Heart right ventricle (tissue), 16 donors: ENCODE data around the gene CYBRD1. TPM values are rescaled to one million over a fixed set of nuclear protein-coding genes. Genes with fewer than 3 reads are reported as not detected.

ENCODE experiments used
- ATAC-seq, 8 donors: fragments of 200-7000 bp; cut with Tn5 transposase; one replicate each; pipeline ENCODE4 v1.9.1; 2020; ENCODE audit warnings: mild to moderate bottlenecking in 8 of 8, moderate library complexity in 8 of 8, moderate number of reproducible peaks in 1 of 8
- DNase-seq, 2 donors: peaks; one replicate each; pipeline ENCODE4 v3.0.0-alpha.2; 2020
- H3K27ac ChIP-seq, 10 donors: fragments of 200-600 bp; sonication (generic) in 2 of 10; one replicate each; pipeline versions ENCODE4 v1.5.0 to v1.8.0; 2020 to 2022; ENCODE audit warnings: mild to moderate bottlenecking in 3 of 10
- H3K27me3 ChIP-seq, 7 donors: fragments of 200-600 bp; one replicate each; pipeline ENCODE4 v1.8.0; 2021 to 2022; ENCODE audit warnings: mild to moderate bottlenecking in 2 of 7
- H3K36me3 ChIP-seq, 9 donors: fragments of 200-600 bp; sonication (generic) in 1 of 9; one replicate each; pipeline versions ENCODE4 v1.5.0 to v1.8.0; 2020 to 2022; ENCODE audit warnings: mild to moderate bottlenecking in 2 of 9
- H3K4me1 ChIP-seq, 9 donors: fragments of 200-600 bp; sonication (generic) in 1 of 9; one replicate each; pipeline versions ENCODE4 v1.5.0 to v1.8.0; 2020 to 2022; ENCODE audit warnings: mild to moderate bottlenecking in 4 of 9
- H3K4me3 ChIP-seq, 10 donors: fragments of 200-600 bp; sonication (generic) in 2 of 10; one replicate each; pipeline versions ENCODE4 v1.5.0 to v1.8.0; 2020 to 2022; ENCODE audit warnings: mild to moderate bottlenecking in 7 of 10, moderate library complexity in 2 of 10
- H3K9me3 ChIP-seq, 11 donors: fragments of 200-600 bp in 10 of 11; sonication (generic) in 2 of 11; one replicate each; pipeline versions ENCODE4 v1.5.0 to v1.8.0; 2013 to 2022; ENCODE audit warnings: mild to moderate bottlenecking in 2 of 11, control low read depth in 1 of 11, moderate library complexity in 1 of 11
- WGBS, 2 donors: extraction: QIAGEN DNeasy Blood & Tissue Kit; methylation state at CpG; one replicate each; pipeline ENCODE4 v1.1.7; 2013; ENCODE audit warnings: inconsistent platforms in 1 of 2; 5-methylcytosine and 5-hydroxymethylcytosine counted together
- intact Hi-C, 10 donors: fragments of 100-400 bp; cut with DNase I; formaldehyde crosslinking; loops; one replicate each; pipeline versions ENCODE4 v1.11.1 to v1.14.2; 2022
- polyA plus RNA-seq, 2 donors: library from polyadenylated mRNA; stranded (reverse); fragments of 200-250 nt; gene quantifications; one replicate each; pipeline ENCODE4 v1.2.3, GENCODE V29; 2013
- total RNA-seq, 10 donors: library from RNA; stranded (reverse); fragmentation: NEBNext Ultra II Directional in 3 of 10; extraction: Animal tissue kit (Norgen Biotek cat#: 25700) in 3 of 10; gene quantifications; one replicate each; pipeline versions ENCODE4 v1.2.1 to v1.2.4, GENCODE V29; 2021 to 2023
- TF ChIP-seq, protein P1 (sequence below), 9 donors: fragments of 200-600 bp; sonication (generic) in 2 of 9; IDR thresholded peaks; one replicate each; pipeline versions ENCODE4 v1.5.0 to v1.8.0; 2021 to 2022; ENCODE audit warnings: antibody characterized with exemption in 9 of 9, mild to moderate bottlenecking in 5 of 9, moderate library complexity in 1 of 9
- donor health status: Arrhythmogenic right ventricular cardiomyopathy.
- donor health status: ischemic (EF 13 %, LVEDD 7.1; RV severe dilation, severe dysfunction).
- donor health status: healthy with polysubstance abuse.
- donor health status: DM: no; HTN: yes; CAD: no.
- donor health status: DM: no; HTN: no; CAD: no.
- donor health status: ischemic (EF 25% LVEDD 6.9; RV normal size, moderate dysfunction).
- donor health status: ischemic (EF 25% LVEDD 5.7; RV mildly dilated, moderate dysfunction).
- donor health status: healthy.
- donor health status: DM: yes; HTN: yes; CAD: no.
- donor health status: Ischemic cardiomyopathy.
- donor health status: ischemic (EF 35%, LVEDD 5.7; RV mildly dilated, moderate dysfunction).
- donor health status: nonischemic (EF 11% LVEDD 7.7; RV severe dilation, severe dysfunction).
- donor health status: DM: yes; HTN: yes; CAD: no.
- donor health status: PGD.
- donor health status: ischemic (EF 29% LVEDD 5.4; RV normal size, mild dysfunction).
- donor health status: nonischemic (EF 23%, LVEDD 6.1; RV moderate dilation, normal function).

CYBRD1 gene
- total and polyA plus RNA-seq, 12 donors, result 26.1 to 67.5 (median 44.5) TPM

DNA sequence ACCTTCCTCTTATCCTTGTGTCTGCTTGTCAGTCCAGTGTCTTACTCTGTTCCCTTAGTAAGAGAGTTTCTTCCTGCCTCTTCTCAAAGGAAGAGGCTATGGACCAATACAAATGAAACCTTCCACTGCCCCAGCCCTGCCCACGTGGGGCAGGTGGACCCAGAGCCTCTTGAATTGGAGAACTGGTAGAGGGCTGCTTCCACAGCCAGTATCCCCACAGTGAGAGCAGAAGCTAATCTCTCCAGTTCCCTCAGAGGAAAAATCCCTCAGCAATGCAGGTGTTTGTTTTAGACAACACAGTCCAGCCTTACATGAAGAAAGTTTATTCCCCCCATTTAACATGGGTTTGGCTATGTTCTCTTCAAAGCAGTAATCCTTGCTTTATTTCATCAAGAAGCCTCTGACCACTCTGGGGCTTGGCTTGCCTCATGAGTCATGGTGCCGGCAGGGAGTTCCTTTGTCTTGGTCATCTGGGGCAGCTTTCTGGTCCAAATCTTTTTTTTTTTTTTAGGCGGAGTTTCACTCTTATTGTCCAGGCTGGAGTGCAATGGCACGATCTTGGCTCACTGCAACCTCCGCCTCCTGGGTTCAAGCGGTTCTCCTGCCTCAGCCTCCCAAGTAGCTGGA, 6.5 kb upstream of the CYBRD1 start:
- Histone ChIP-seq H3K27me3 (no peaks in the 10 kb centered on the region), H3K9me3 (no peaks in the 10 kb centered on the region), H3K4me1 (peaks cover 0 to 16% (median 10%) of the 10 kb centered on the region in 9 donors), H3K27ac (no peak overlapping the region), H3K36me3 (no peaks in the 10 kb centered on the region), H3K4me3 (no peak overlapping the region)
- no peak for DNase-seq
- WGBS, 2 donors, result 75 to 85% methylated on average over 6 of the region's 6 CpGs
- intact Hi-C loops, result no loop called here
- TF ChIP-seq, protein P1, sequence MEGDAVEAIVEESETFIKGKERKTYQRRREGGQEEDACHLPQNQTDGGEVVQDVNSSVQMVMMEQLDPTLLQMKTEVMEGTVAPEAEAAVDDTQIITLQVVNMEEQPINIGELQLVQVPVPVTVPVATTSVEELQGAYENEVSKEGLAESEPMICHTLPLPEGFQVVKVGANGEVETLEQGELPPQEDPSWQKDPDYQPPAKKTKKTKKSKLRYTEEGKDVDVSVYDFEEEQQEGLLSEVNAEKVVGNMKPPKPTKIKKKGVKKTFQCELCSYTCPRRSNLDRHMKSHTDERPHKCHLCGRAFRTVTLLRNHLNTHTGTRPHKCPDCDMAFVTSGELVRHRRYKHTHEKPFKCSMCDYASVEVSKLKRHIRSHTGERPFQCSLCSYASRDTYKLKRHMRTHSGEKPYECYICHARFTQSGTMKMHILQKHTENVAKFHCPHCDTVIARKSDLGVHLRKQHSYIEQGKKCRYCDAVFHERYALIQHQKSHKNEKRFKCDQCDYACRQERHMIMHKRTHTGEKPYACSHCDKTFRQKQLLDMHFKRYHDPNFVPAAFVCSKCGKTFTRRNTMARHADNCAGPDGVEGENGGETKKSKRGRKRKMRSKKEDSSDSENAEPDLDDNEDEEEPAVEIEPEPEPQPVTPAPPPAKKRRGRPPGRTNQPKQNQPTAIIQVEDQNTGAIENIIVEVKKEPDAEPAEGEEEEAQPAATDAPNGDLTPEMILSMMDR (IDR thresholded peaks at IDR 0.05), result no peak
- ATAC-seq, result peak in 1 of 8 donors; percentile 26

DNA sequence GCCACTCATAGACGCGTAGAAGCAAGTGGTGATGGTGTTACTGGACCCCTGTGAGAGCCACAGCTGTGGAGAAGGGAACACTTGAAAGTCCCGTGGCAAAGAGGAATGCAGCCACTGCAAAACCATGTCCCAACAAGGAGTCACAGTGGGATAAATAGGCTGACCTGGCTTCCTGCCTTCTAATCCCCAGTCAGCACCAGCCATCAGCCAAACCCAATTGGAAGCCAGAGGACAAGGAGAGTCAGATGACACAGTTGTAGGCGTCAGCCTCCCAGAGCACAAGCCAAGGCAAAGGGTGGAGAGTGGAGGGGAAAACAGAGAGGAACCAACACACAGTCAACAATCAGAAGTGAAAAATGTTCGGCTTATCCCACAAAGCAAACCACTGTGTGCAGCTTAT, 5.5 kb upstream of the CYBRD1 start:
- Histone ChIP-seq H3K27ac (no peak overlapping the region), H3K9me3 (no peaks in the 10 kb centered on the region), H3K36me3 (no peaks in the 10 kb centered on the region), H3K27me3 (no peaks in the 10 kb centered on the region), H3K4me1 (peaks cover 5 to 26% (median 20%) of the 10 kb centered on the region in 9 donors), H3K4me3 (no peak overlapping the region)
- intact Hi-C loops, result no loop called here
- WGBS, 2 donors, result 73 to 74% methylated on average over 5 of the region's 5 CpGs
- TF ChIP-seq, protein P1 (IDR thresholded peaks at IDR 0.05), result no peak
- peak in 1 of 8 donors; percentile 18 for ATAC-seq
- DNase-seq, result no peak

DNA sequence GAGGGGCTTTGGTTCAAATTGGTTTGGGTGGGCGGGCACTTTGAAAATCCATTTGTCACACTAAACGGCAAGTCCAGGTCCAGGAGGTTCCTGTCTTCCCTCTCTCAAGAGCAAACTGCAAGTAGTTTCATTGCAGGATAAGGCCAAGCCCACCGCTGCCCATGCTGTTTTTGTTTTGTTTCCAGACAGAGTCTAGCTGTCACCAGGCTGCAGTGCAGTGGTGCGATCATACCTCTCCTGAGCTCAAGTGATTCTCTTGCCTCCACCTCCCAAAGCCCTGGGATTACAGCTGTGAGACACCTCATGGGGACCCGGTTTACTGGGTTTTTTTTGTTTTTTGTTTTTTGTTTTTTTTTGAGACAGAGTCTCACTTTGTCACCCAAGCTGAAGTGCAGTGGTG, 1.8 kb upstream of the CYBRD1 start:
- WGBS, 2 donors, result 69% methylated on average over 5 of the region's 5 CpGs
- TF ChIP-seq, protein P1 (IDR thresholded peaks at IDR 0.05), result no peak
- intact Hi-C loops, result loop anchor here in 3 of 10 donors (10.0 kb wide), 1 partner anchor 86 kb away; the partner anchor contains the start of genes DCAF17 (in 3 of the 3) and METTL8 (in 3 of the 3)
- ATAC-seq (no peak), DNase-seq (no peak)
- Histone ChIP-seq H3K36me3 (no peaks in the 10 kb centered on the region), H3K4me1 (peaks cover 5 to 41% (median 30%) of the 10 kb centered on the region in 9 donors), H3K4me3 (no peak overlapping the region), H3K9me3 (no peaks in the 10 kb centered on the region), H3K27ac (peak overlapping the region in 2 of 10 donors; percentile 11 to 94), H3K27me3 (no peaks in the 10 kb centered on the region)

DNA sequence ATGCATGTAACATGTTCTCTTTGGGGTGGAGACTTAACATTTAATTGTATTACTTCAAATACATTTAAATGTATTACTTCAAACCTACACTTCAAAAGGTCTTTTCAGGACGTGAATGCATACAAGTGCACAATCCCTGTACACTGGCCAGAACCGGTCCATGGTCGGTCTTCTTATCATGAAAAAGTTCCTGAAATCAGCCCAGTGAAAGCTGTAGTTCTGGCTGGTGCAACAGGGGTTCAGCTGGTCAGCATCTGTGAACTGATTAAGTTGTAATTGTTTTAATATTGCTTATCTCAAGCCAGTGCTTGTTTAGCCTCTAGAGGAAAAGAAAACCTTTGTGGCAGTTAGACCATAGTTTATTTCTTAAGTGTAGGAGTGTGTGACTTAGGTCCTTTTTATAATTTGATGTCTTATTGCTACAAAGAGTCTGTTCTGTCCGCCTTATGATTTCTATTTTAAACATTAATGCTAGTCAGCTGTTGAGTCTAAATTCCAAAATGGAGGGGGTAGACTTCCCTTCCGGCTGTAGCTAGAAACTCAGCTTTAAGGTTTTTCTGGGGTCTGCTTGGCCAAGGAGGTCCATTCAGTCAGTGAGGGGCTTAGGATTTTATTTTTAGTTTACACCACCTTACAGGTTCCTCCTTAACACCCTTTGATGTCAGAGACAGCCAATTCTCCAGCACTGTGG, 768 bp upstream of the CYBRD1 start:
- DNase-seq (no peak), ATAC-seq (no peak)
- Histone ChIP-seq H3K4me3 (peak overlapping the region; percentile 66 to 93 (median 82)), H3K36me3 (no peaks in the 10 kb centered on the region), H3K4me1 (peaks cover 5 to 42% (median 30%) of the 10 kb centered on the region in 9 donors), H3K9me3 (no peaks in the 10 kb centered on the region), H3K27me3 (no peaks in the 10 kb centered on the region), H3K27ac (peak overlapping the region in 9 of 10 donors; percentile 82 to 97 (median 89))
- intact Hi-C loops, result loop anchor here in 5 of 10 donors (2.0 to 10.0 kb wide), 2 partner anchors 87 kb away; partner anchors contain the start of genes DCAF17 (in 5 of the 5) and METTL8 (in 3 of the 5)
- TF ChIP-seq, protein P1 (IDR thresholded peaks at IDR 0.05), result no peak
- WGBS, 2 donors, result 51 to 59% methylated on average over 5 of the region's 5 CpGs
